Astrocyte (in vitro differentiated cells and primary cell): ENCODE results near the gene TRMU. TPM values are rescaled to one million over a fixed set of nuclear protein-coding genes. Genes with fewer than 3 reads are reported as not detected.
A peak's percentile ranks its signal among the peaks of the same experiment; 100 is the strongest.

Experiments
- DNase-seq: peaks from one replicate; pipeline ENCODE4 v3.0.0-alpha.2; 2010; ENCODE audit warnings: low read depth
- FAIRE-seq: peaks from 2 replicates; lab custom pipeline; 2011; peaks lifted over from hg19 to GRCh38; lab: Jason Lieb, UNC
- H2AFZ ChIP-seq: 2 replicates; pipeline ENCODE4 v1.6.0; 2012; ENCODE audit warnings: low read depth, low read length, inconsistent platforms
- H3K27ac ChIP-seq: 2 replicates; pipeline ENCODE4 v1.5.1; 2011; ENCODE audit warnings: low read depth, low read length, inconsistent platforms
- H3K27me3 ChIP-seq: 2 replicates; pipeline ENCODE4 v1.6.0; 2011; ENCODE audit warnings: low read length, inconsistent platforms; ENCODE audit not compliant: insufficient read depth
- H3K36me3 ChIP-seq: 2 replicates; pipeline ENCODE4 v1.5.1; 2011; ENCODE audit warnings: low read length, inconsistent platforms; ENCODE audit not compliant: insufficient read depth
- H3K4me1 ChIP-seq: 2 replicates; pipeline ENCODE4 v1.5.1; 2011; ENCODE audit warnings: low read length, inconsistent platforms; ENCODE audit not compliant: insufficient read depth
- H3K4me2 ChIP-seq: 2 replicates; pipeline ENCODE4 v1.6.0; 2012; ENCODE audit warnings: low read length, inconsistent platforms
- H3K4me3 ChIP-seq: 2 replicates; pipeline ENCODE4 v1.5.1; 2011; ENCODE audit warnings: low read depth, mild to moderate bottlenecking, low read length, inconsistent platforms; ENCODE audit not compliant: insufficient read depth
- H3K79me2 ChIP-seq: 2 replicates; pipeline ENCODE4 v1.6.0; 2012; ENCODE audit warnings: mild to moderate bottlenecking, low read length, inconsistent platforms; ENCODE audit not compliant: insufficient read depth
- H3K9ac ChIP-seq: 2 replicates; pipeline ENCODE4 v1.6.0; 2012; ENCODE audit warnings: mild to moderate bottlenecking, low read length, inconsistent platforms
- H3K9me3 ChIP-seq: 2 replicates; pipeline ENCODE4 v1.5.1; 2012; ENCODE audit warnings: low read depth, mild to moderate bottlenecking, low read length, inconsistent platforms; ENCODE audit not compliant: insufficient read depth
- H4K20me1 ChIP-seq: 2 replicates; pipeline ENCODE4 v1.6.0; 2012; ENCODE audit warnings: low read length, inconsistent platforms; ENCODE audit not compliant: insufficient read depth
- H3K27ac Mint-ChIP-seq: one replicate; pipeline ENCODE4 v1.8.0; 2021; ENCODE audit warnings: mild to moderate bottlenecking, mixed read lengths; ENCODE audit not compliant: unreplicated experiment
- H3K27me3 Mint-ChIP-seq: one replicate; pipeline ENCODE4 v1.8.0; 2021; ENCODE audit warnings: low read depth, mixed read lengths; ENCODE audit not compliant: unreplicated experiment
- H3K36me3 Mint-ChIP-seq: one replicate; pipeline ENCODE4 v1.8.0; 2021; ENCODE audit warnings: low read depth, mixed read lengths; ENCODE audit not compliant: unreplicated experiment
- H3K4me1 Mint-ChIP-seq: one replicate; pipeline ENCODE4 v1.8.0; 2021; ENCODE audit warnings: low read depth, mixed read lengths; ENCODE audit not compliant: unreplicated experiment
- H3K4me3 Mint-ChIP-seq: one replicate; pipeline ENCODE4 v1.8.0; 2021; ENCODE audit warnings: mild to moderate bottlenecking, moderate library complexity, mixed read lengths; ENCODE audit not compliant: unreplicated experiment
- H3K9me3 Mint-ChIP-seq: one replicate; pipeline ENCODE4 v1.8.0; 2021; ENCODE audit warnings: mild to moderate bottlenecking, mixed read lengths; ENCODE audit not compliant: unreplicated experiment
- CTCF ChIP-seq: IDR thresholded peaks from 2 replicates; pipeline ENCODE4 v1.5.1; 2011; ENCODE audit warnings: low read depth, mild to moderate bottlenecking, inconsistent platforms, low read length, moderate library complexity; ENCODE audit not compliant: insufficient read depth
- EZH2 ChIP-seq: IDR thresholded peaks from 2 replicates; pipeline ENCODE4 v1.6.1; 2012; ENCODE audit warnings: mild to moderate bottlenecking, low read length, inconsistent platforms; ENCODE audit not compliant: insufficient read depth
- total RNA-seq: library from RNA; stranded (reverse); gene quantifications from 2 replicates; pipeline ENCODE4 v1.2.1, GENCODE V29; 2021

Gene TRMU
- total RNA-seq, 1 donor from 2014 or later: 33.4 TPM

GRCh38 chr22:46371623-46372226, 36.2 kb downstream of the TRMU start:
- Histone ChIP-seq H3K36me3 (no peaks in the 10 kb centered on the region), H4K20me1 (no peaks in the 10 kb centered on the region), H3K9ac (no peak overlapping the region), H3K9me3 (peaks cover 2% of the 10 kb centered on the region), H3K4me3 (no peak overlapping the region), H3K4me2 (no peak overlapping the region), H3K4me1 (peaks cover 7% of the 10 kb centered on the region), H3K27ac (no peak overlapping the region), H3K79me2 (no peaks in the 10 kb centered on the region), H2AFZ (no peak overlapping the region), H3K27me3 (no peaks in the 10 kb centered on the region)
- H3K4me1 Mint-ChIP-seq: no peaks in the 10 kb centered on the region
- H3K27ac Mint-ChIP-seq: peak overlapping the region; percentile 55
- peaks cover 10% of the 10 kb centered on the region for H3K27me3 Mint-ChIP-seq
- H3K36me3 Mint-ChIP-seq: peaks cover 30% of the 10 kb centered on the region
- no peak for TF ChIP-seq EZH2
- no peak for TF ChIP-seq CTCF
- DNase-seq (no peak), FAIRE-seq (no peak)
- no peak overlapping the region for H3K4me3 Mint-ChIP-seq
- peaks cover 14% of the 10 kb centered on the region for H3K9me3 Mint-ChIP-seq

- Histone ChIP-seq H3K79me2 (no peaks in the 10 kb centered on the region), H3K9me3 (peaks cover 2% of the 10 kb centered on the region), H3K27ac (no peak overlapping the region), H4K20me1 (no peaks in the 10 kb centered on the region), H2AFZ (no peak overlapping the region), H3K4me2 (no peak overlapping the region), H3K36me3 (no peaks in the 10 kb centered on the region), H3K4me1 (peaks cover 11% of the 10 kb centered on the region), H3K27me3 (no peaks in the 10 kb centered on the region), H3K4me3 (no peak overlapping the region), H3K9ac (no peak overlapping the region)
- Mint-ChIP-seq H3K4me3 (peak overlapping the region; percentile 20), H3K4me1 (peaks cover 3% of the 10 kb centered on the region), H3K27ac (no peak overlapping the region), H3K27me3 (peaks cover 10% of the 10 kb centered on the region), H3K9me3 (peaks cover 19% of the 10 kb centered on the region), H3K36me3 (peaks cover 38% of the 10 kb centered on the region)
- no peak for TF ChIP-seq EZH2
- TF ChIP-seq CTCF: no peak
- FAIRE-seq: no peak
- DNase-seq: no peak
Measured at GRCh38 chr22:46372686-46373085, 37.2 kb downstream of the TRMU start.

GRCh38 chr22:46373159-46373558, 37.6 kb downstream of the TRMU start:
- no peaks in the 10 kb centered on the region for H3K27me3 ChIP-seq
- no peak overlapping the region for H3K27ac ChIP-seq
- Mint-ChIP-seq H3K9me3 (peaks cover 19% of the 10 kb centered on the region), H3K4me3 (no peak overlapping the region), H3K36me3 (peaks cover 38% of the 10 kb centered on the region), H3K4me1 (peaks cover 3% of the 10 kb centered on the region), H3K27me3 (peaks cover 10% of the 10 kb centered on the region), H3K27ac (no peak overlapping the region)
- DNase-seq: no peak
- peaks cover 2% of the 10 kb centered on the region for H3K9me3 ChIP-seq
- H3K9ac ChIP-seq: no peak overlapping the region
- H3K4me1 ChIP-seq: peaks cover 15% of the 10 kb centered on the region
- H3K4me2 ChIP-seq: no peak overlapping the region
- TF ChIP-seq EZH2 (no peak), CTCF (no peak)
- no peaks in the 10 kb centered on the region for H4K20me1 ChIP-seq
- H3K79me2 ChIP-seq: no peaks in the 10 kb centered on the region
- no peaks in the 10 kb centered on the region for H3K36me3 ChIP-seq
- no peak for FAIRE-seq
- H2AFZ ChIP-seq: no peak overlapping the region
- H3K4me3 ChIP-seq: no peak overlapping the region
